Endodermal cell (in vitro differentiated cells): ENCODE data around the gene NME3. TPM values are rescaled to one million over a fixed set of nuclear protein-coding genes. Genes with fewer than 3 reads are reported as not detected.

Experiments used
- DNase-seq: peaks from one replicate; pipeline ENCODE4 v3.0.0-alpha.2; 2017
- H3K27ac ChIP-seq: 2 replicates; pipeline ENCODE4 v1.5.1; 2013; ENCODE audit warnings: mild to moderate bottlenecking, low read depth, low read length, moderate library complexity
- H3K27me3 ChIP-seq: 2 replicates; pipeline ENCODE4 v1.6.1; 2013; ENCODE audit warnings: mild to moderate bottlenecking, low read length, moderate library complexity; ENCODE audit not compliant: insufficient read depth, control insufficient read depth, poor library complexity, severe bottlenecking
- H3K36me3 ChIP-seq: 2 replicates; pipeline ENCODE4 v1.7.0; 2013; ENCODE audit warnings: mild to moderate bottlenecking, low read length, moderate library complexity; ENCODE audit not compliant: control insufficient read depth, insufficient read depth
- H3K4me1 ChIP-seq: one replicate; pipeline ENCODE4 v1.7.0; 2013; ENCODE audit warnings: low read length; ENCODE audit not compliant: control insufficient read depth, insufficient read depth
- H3K4me3 ChIP-seq: 2 replicates; pipeline ENCODE4 v1.5.1; 2013; ENCODE audit warnings: mild to moderate bottlenecking, low read length, moderate library complexity
- H3K9ac ChIP-seq: 2 replicates; pipeline ENCODE4 v1.6.1; 2013; ENCODE audit warnings: mild to moderate bottlenecking, low read length, moderate library complexity; ENCODE audit not compliant: poor library complexity, severe bottlenecking; ENCODE audit errors: extremely low read depth
- H3K9me3 ChIP-seq: 2 replicates; pipeline ENCODE4 v1.6.1; 2013; ENCODE audit warnings: mild to moderate bottlenecking, low read length, moderate library complexity; ENCODE audit not compliant: control insufficient read depth
- H3K27ac Mint-ChIP-seq: 2 replicates; pipeline ENCODE4 v1.8.0; 2020; ENCODE audit warnings: mixed read lengths
- H3K27me3 Mint-ChIP-seq: 2 replicates; pipeline ENCODE4 v1.8.0; 2021; ENCODE audit warnings: mild to moderate bottlenecking, mixed read lengths; ENCODE audit not compliant: insufficient read depth
- H3K36me3 Mint-ChIP-seq: 2 replicates; pipeline ENCODE4 v1.8.0; 2020; ENCODE audit warnings: low read depth, mixed read lengths
- H3K4me1 Mint-ChIP-seq: 2 replicates; pipeline ENCODE4 v1.8.0; 2020; ENCODE audit warnings: mixed read lengths
- H3K4me3 Mint-ChIP-seq: 2 replicates; pipeline ENCODE4 v1.8.0; 2020; ENCODE audit warnings: mild to moderate bottlenecking, moderate library complexity, mixed read lengths
- H3K9me3 Mint-ChIP-seq: 2 replicates; pipeline ENCODE4 v1.8.0; 2020; ENCODE audit warnings: mild to moderate bottlenecking, mixed read lengths
- CTCF ChIP-seq: fragments of 200-600 bp; sonication (generic); conservative IDR thresholded peaks from 2 replicates; pipeline ENCODE4 v1.5.0; 2021; ENCODE audit warnings: antibody characterized with exemption, mild to moderate bottlenecking
- WGBS, 2 experiments: methylation state at CpG; one replicate each; pipeline versions ENCODE4 v1.1.5 to v1.1.7; 2013; ENCODE audit warnings: missing lambda C conversion rate in 2 of 2, mixed read lengths in 1 of 2; ENCODE audit not compliant: insufficient coverage in 1 of 2, insufficient read length in 1 of 2; 5-methylcytosine and 5-hydroxymethylcytosine counted together
- total RNA-seq, 2 donors: library from RNA; stranded (reverse); fragmentation: NEBNext Ultra II Directional in 1 of 2; extraction: Animal tissue kit (Norgen Biotek cat#: 25700) in 1 of 2; gene quantifications; 2 replicates in 1 of 2; 3 replicates in 1 of 2; pipeline ENCODE4 v1.2.1, GENCODE V29; 2021

NME3 gene
- total RNA-seq, 2 donors from 2014 or later = 70.3 to 73.6 TPM

GRCh38 chr16:1788708-1789100 lies 17.4 kb upstream of the NME3 start:
- no peak overlapping the region for H3K4me3 Mint-ChIP-seq

GRCh38 chr16:1788095-1788707 lies 16.9 kb upstream of the NME3 start:
- Mint-ChIP-seq H3K9me3 (no peaks in the 10 kb centered on the region), H3K36me3 (peaks cover 13% of the 10 kb centered on the region), H3K27me3 (no peaks in the 10 kb centered on the region), H3K4me1 (peaks cover 3% of the 10 kb centered on the region), H3K27ac (no peak overlapping the region), H3K4me3 (no peak overlapping the region)
- Histone ChIP-seq H3K9me3 (no peaks in the 10 kb centered on the region), H3K4me1 (no peaks in the 10 kb centered on the region), H3K27ac (no peak overlapping the region), H3K27me3 (no peaks in the 10 kb centered on the region), H3K36me3 (peaks cover 4% of the 10 kb centered on the region), H3K9ac (no peak overlapping the region), H3K4me3 (no peak overlapping the region)
- no peak for TF ChIP-seq CTCF
- DNase-seq = no peak
- WGBS, 2 experiments = 93 to 96% methylated on average over 28 to 38 of the region's 38 CpGs

More at GRCh38 chr16:1788708-1789100, 17.4 kb upstream of the NME3 start:
- H3K27me3 ChIP-seq = no peaks in the 10 kb centered on the region
- H3K4me1 Mint-ChIP-seq = no peaks in the 10 kb centered on the region
- H3K27me3 Mint-ChIP-seq = no peaks in the 10 kb centered on the region
- TF ChIP-seq CTCF = no peak
- peaks cover 13% of the 10 kb centered on the region for H3K36me3 Mint-ChIP-seq
- no peaks in the 10 kb centered on the region for H3K4me1 ChIP-seq
- no peaks in the 10 kb centered on the region for H3K9me3 ChIP-seq
- H3K9ac ChIP-seq = no peak overlapping the region
- WGBS, 2 experiments = 90 to 95% methylated on average over 10 to 19 of the region's 19 CpGs
- DNase-seq = peak; percentile 38
- H3K4me3 ChIP-seq = no peak overlapping the region
- H3K27ac Mint-ChIP-seq = no peak overlapping the region
- H3K9me3 Mint-ChIP-seq = no peaks in the 10 kb centered on the region
- H3K27ac ChIP-seq = no peak overlapping the region
- peaks cover 4% of the 10 kb centered on the region for H3K36me3 ChIP-seq

GRCh38 chr16:1787322-1788094 lies 16.2 kb upstream of the NME3 start:
- 95 to 96% methylated on average over 36 to 44 of the region's 44 CpGs for WGBS, 2 experiments
- no peak overlapping the region for H3K9ac ChIP-seq
- H3K36me3 Mint-ChIP-seq = peaks cover 13% of the 10 kb centered on the region
- no peak overlapping the region for H3K27ac Mint-ChIP-seq
- DNase-seq = no peak
- H3K36me3 ChIP-seq = peaks cover 4% of the 10 kb centered on the region
- no peaks in the 10 kb centered on the region for H3K9me3 Mint-ChIP-seq
- H3K27me3 ChIP-seq = no peaks in the 10 kb centered on the region
- H3K4me1 Mint-ChIP-seq = peaks cover 3% of the 10 kb centered on the region
- H3K4me3 ChIP-seq = no peak overlapping the region
- H3K4me1 ChIP-seq = no peaks in the 10 kb centered on the region
- H3K27me3 Mint-ChIP-seq = no peaks in the 10 kb centered on the region
- H3K27ac ChIP-seq = no peak overlapping the region
- H3K4me3 Mint-ChIP-seq = no peak overlapping the region
- no peak for TF ChIP-seq CTCF
- H3K9me3 ChIP-seq = no peaks in the 10 kb centered on the region
